GM18505 (cell line): ENCODE measurements around the gene HRH2.

ENCODE experiments used
- ATAC-seq: cut with Tn5 transposase; IDR thresholded peaks from one replicate; pipeline ENCODE4 v1.9.1; 2021; ENCODE audit not compliant: unreplicated experiment
- POLR2A ChIP-seq: IDR thresholded peaks from 4 replicates; pipeline ENCODE4 v1.6.1; 2011; ENCODE audit warnings: borderline replicate concordance; ENCODE audit not compliant: insufficient read depth, insufficient read length; ENCODE audit errors: extremely low read depth

HRH2 gene

GRCh38 chr5:175654339-175654738 lies 3.5 kb upstream of the HRH2 start:
- ATAC-seq: no peak
- TF ChIP-seq POLR2A: no peak

DNA sequence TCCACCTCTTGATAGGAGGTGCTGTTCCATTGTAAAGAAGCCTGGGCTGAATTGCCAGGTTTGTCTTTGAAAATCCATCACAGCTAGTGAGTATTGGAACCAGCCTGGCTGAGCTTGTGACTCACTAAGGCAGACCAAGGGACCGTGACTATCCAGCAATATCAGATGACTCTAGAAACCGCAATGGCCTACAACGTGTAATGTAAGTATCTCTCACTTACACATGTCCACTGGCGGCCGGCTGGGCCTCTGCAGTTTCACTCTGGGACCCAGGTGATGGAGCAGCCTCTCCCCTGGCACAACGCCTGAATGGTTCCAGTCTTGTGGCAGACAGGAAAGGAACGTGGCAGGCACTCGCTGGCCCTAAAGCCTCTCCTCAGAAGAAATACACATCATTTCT lies 3.1 kb upstream of the HRH2 start:
- TF ChIP-seq POLR2A: no peak
- ATAC-seq: no peak

DNA sequence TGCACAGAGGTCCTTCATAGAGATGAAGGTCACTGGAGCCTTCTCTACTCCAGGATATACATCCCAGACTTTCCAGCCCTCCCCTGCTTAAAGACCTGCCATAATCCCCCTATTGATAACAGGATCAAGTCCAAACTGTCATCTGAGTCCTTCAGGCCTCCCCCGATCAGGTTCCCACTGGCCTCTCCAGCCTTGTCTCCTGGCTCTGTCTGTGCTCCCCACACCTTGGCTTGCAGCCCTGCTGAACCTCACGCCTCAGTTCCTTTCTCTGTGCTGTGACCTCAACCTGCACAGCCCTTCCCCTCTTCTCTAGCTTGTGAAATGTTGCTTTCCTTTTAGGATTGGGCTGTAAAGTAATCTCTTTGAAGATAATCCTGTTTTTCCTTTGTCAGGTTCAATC lies 2.5 kb upstream of the HRH2 start:
- ATAC-seq: no peak

DNA sequence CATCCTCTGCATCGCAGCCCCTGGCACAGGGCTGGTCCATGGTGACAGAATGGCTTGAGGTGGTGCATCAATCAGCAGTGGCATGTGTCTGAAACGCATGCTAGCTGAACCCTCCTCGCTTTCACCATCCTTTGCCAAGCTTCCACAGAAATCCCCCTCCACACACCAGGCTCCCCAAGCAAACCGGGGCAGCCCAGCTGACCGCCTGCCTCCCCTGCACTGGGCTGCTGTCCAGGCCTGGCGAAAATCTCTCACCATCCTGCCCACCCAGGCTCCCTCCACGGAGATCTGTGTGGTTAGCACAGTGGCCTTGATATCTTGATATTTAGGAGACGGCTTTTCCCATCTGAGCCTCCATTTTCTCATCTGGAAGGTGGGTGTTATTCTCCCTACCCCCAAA lies 905 bp upstream of the HRH2 start:
- ATAC-seq: no peak
- no peak for TF ChIP-seq POLR2A

More for the DNA sequence above, 2.5 kb upstream of the HRH2 start:
- TF ChIP-seq POLR2A: no peak

DNA sequence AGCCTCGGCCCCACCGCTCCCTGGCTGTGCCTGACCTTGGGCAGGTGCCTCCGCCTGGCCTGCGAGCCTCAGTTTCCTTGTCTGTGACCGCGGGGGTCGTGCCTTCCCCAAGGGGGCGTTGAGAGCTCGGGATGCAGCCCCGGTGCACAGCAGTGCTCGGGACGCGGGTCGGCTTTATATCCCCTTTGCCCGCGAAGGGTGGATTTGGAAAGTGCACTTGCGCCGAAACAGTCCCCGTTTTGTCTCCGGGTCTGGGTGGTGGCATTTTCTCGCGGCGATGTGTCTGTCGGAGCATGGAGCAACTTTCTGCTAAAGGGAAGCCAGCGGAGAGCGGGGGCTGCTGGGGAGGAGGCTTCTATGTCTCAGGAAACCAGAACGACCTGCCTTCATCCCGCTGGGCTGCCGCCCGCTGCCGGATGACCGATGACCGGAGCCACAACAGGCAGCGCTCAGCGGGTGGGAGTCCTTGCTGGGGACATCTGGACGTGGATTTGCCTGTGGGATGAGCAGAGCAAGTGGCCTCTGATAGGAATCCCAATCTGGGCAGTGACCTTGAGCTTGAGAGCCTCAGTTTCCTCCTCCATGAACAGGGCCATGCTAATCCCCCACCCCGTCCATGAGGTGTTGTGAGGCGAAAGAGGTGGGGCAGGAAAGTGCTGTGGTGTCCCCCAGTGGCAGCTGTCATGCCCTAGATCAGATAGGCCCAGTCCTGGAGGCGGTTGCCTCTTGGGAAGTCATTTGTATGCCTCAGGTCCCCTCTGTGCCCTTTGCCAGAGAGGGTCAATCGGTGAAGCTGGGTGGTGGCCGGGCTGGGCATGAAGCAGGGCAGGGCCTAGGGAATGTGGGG lies 651 bp downstream of the HRH2 start:
- no peak for TF ChIP-seq POLR2A
- no peak for ATAC-seq

DNA sequence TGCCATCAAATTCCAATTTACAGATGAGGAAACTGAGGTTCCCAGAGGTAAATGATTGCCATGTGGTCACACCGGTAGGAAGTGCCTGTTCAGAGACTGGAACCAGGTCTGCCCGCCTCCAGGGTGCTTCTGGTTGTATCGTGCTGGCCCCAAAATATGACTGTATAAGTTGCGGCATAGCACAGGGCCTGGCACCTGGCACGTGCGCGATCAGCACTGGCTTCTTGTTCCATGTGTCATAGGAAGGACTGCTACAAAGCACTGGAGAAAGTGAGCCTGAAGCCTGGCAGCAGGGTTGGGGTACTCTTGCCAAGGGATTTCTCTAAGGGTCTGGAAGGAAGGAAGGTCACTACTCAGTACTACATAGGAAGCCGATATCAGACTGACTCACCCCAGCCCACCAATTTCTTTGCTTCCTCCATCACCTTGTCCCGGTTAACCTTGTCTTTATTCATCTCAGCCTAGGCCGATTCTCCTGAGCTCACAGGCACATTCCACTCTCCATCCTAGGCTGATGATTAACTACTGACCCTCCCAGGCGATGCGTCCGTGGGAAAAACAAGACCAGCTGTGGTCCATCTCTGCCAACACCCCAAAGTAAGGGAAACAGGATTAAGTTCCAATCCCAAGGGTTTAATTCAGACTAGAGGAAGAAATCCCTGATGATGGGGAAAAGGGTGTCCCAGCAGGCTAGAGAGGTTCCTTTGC lies 1.8 kb downstream of the HRH2 start:
- no peak for TF ChIP-seq POLR2A
- ATAC-seq: no peak

DNA sequence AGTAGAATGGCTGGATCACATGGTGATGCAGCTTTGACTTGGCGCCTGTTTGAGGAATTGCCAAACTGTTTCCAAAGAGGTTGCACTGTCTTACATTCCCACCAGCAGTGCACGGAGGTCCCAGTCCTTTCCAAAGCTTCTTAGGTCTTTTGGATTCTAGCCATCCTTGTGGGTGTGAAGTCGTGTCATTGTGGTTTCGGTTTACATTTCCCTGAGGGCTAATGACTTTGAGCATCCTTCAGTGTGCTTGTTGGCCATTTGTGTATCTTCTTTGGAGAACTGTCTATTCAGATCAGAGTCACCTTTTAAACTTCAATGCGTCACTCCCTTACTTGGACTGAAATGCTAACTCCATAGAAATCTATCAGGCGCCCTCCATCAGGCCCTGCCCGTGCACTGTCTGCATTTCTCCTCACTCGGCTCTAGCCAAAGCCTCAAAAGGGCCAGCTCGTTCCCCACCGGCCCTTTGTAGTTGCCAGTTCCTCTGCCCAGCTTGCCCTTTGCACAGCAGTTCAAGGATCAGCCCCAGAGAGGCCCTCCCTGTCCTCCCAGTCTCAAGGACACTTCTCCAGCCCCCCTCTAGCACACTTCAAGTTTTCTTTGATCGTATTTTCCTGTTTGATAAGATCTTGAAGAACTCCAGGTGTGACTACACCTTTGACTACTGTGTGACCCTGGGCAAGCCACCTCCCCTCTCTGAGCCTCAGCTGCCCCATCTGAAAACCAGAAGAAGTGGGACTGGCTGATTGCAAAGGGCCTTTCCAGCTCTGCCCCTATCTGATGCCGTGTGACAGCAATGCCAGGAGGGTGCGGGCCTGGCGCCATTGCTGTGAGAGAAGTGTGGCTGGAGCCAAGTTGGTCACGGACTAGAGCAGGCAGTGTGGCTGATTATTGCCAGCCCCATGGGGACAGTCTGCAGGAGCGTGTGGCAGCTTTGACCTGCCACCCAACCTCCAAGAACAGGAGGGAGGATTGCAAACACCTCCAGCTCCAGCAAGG lies 5.6 kb downstream of the HRH2 start:
- no peak for TF ChIP-seq POLR2A
- no peak for ATAC-seq

DNA sequence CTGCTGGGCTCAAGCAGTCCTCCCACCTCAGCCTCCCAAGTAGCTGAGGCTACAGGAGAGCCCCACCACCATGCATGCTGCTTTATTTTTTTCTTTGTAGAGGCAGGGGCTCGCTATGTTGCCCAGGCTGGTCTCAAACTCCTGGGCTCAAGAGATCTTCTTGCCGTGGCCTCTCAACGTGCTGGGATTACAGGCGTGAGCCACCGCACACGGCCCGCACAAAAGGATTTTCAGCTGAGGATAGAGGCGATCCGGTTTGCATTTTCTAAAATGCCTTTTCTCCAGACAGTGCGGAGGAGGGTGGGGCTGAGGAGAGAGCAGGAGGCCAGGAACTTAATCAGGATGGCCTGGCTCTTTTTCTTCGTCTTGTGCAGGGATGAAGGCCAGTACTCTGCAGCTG lies 6.9 kb downstream of the HRH2 start:
- no peak for TF ChIP-seq POLR2A
- ATAC-seq: no peak

- no peak for ATAC-seq
- TF ChIP-seq POLR2A: no peak
Observed at GRCh38 chr5:175666216-175666615, 8.3 kb downstream of the HRH2 start.

- no peak for ATAC-seq
- no peak for TF ChIP-seq POLR2A
Observed at GRCh38 chr5:175668006-175668405, 10.1 kb downstream of the HRH2 start.

GRCh38 chr5:175670372-175670771 lies 12.5 kb downstream of the HRH2 start:
- ATAC-seq: no peak
- TF ChIP-seq POLR2A: no peak

DNA sequence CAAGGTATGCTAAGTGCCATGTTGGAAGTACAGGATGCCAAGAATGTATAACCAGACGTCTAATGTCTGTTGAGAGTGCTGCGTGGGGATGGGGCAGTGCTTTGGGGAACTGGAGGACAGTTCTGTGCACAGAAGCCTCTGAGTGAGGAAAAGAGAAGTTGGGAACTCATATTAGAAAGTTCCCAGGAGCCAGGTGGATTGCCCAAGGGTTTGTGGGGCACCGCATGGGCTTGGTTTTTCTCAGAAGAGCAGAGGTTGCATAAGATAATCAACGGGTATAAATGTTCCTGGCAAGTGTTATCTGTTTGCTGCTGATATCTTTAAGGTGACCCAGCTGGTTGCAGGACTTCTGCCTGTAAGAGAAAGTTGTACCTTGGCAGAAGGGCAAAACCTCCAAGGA lies 13.1 kb downstream of the HRH2 start:
- no peak for TF ChIP-seq POLR2A
- no peak for ATAC-seq
